ENCODE measurements around the gene IDUA. TPM values are rescaled to one million over a fixed set of nuclear protein-coding genes. Genes with fewer than 3 reads are reported as not detected.
"Not testable (repeated sequence)": the region's sequence is repeated elsewhere in the genome, so short reads cannot be mapped to it uniquely, and the experiment has no call there.

IDUA gene
- total and polyA plus RNA-seq, 2 of the 4 experiments (the other 2 are of a cell fraction): 0.72 to 12.5 TPM

GRCh38 chr4:1046581-1047011, 59.8 kb downstream of the IDUA start:
- Histone ChIP-seq H3K4ac (ENCODE audit: low read depth, low read length) (peak overlapping the region; percentile 56), H3K9me1 (ENCODE audit: insufficient read depth, low read length) (peaks cover 22% of the 10 kb centered on the region), H3K4me3 (ENCODE audit: insufficient read depth, low read depth, low read length) (peak overlapping the region; percentile 12; the same call in 1 of the 2 replicates), H2AK5ac (ENCODE audit: low read depth, low read length) (peak overlapping the region; percentile 64; the same call in 1 of the 2 replicates), H3K9ac (ENCODE audit: low read depth, low read length) (peak overlapping the region; percentile 45; the same call in 1 of the 2 replicates), H4K8ac (ENCODE audit: low read depth in 2 of 2, low read length in 2 of 2) (peak overlapping the region; percentile 40 to 45; a peak in 1 of 4 replicates), H3K4me1 (ENCODE audit: control insufficient read depth, insufficient read depth, low read length) (peaks cover 32% of the 10 kb centered on the region), H3K4me2 (ENCODE audit: low read depth, low read length) (peak overlapping the region; percentile 74), H2BK5ac (ENCODE audit: low read depth, low read length, poor library complexity, severe bottlenecking) (peak overlapping the region; percentile 53), H4K5ac (ENCODE audit: low read depth, low read length) (peak overlapping the region; percentile 64), H4K91ac (ENCODE audit: insufficient read depth, low read depth, low read length) (peak overlapping the region; percentile 78; the same call in 1 of the 2 replicates), H3K18ac (ENCODE audit: low read depth, low read length) (peak overlapping the region; percentile 61; the same call in 1 of the 2 replicates), H3K27ac (ENCODE audit: insufficient read depth, low read length) (peak overlapping the region; percentile 48), H2BK120ac (ENCODE audit: low read depth, low read length) (peak overlapping the region; percentile 87), H3K14ac (replicated peaks; ENCODE audit: low read depth, low read length) (peak overlapping the region; percentile 70; the same call in 1 of the 2 replicates), H2AFZ (replicated peaks; ENCODE audit: low read length, poor library complexity) (peak overlapping the region; percentile 91)
- H3K9me3 ChIP-seq (ENCODE audit: control insufficient read depth, insufficient read depth, low read length); BruUV-seq (replicated peaks); intact Hi-C loops (cut with micrococcal nuclease); H3K27me3 ChIP-seq (ENCODE audit: control insufficient read depth, insufficient read depth, low read length); H2BK15ac ChIP-seq (ENCODE audit: low read depth, low read length); dilution Hi-C loops (cut with HindIII; ENCODE audit: low sequenced_read_pairs, unreplicated experiment); H2BK20ac ChIP-seq (ENCODE audit: low read depth, low read length); CTCF ChIA-PET; in situ Hi-C loops (cut with MboI; ENCODE audit: low sequenced_read_pairs); H3K56ac ChIP-seq (ENCODE audit: extremely low read depth, insufficient read depth, low read length); H4K20me1 ChIP-seq (ENCODE audit: insufficient read depth, low read length); POLR2A ChIA-PET (ENCODE audit: unreplicated experiment); H3K79me1 ChIP-seq (ENCODE audit: low read depth in 1 of 2, low read length in 2 of 2); H2AK9ac ChIP-seq (replicated peaks; ENCODE audit: low read depth, low read length, poor library complexity); H3K23ac ChIP-seq (ENCODE audit: low read depth, low read length); H3K36me3 ChIP-seq (ENCODE audit: control insufficient read depth, insufficient read depth, low read length): not testable (repeated sequence)
- ATAC-seq (ENCODE audit: low read depth) (peak; percentile 22), DNase-seq (peak; percentile 55)
- 22% methylated on average over 17 of the region's 29 CpGs; no CpG with 5 or more reads in 1 of the 2 experiments for WGBS, 2 experiments (ENCODE audit: extremely low coverage in 2 of 2, insufficient read length in 1 of 2)
